ENCODE results near the gene BNC2. TPM values are rescaled to one million over a fixed set of nuclear protein-coding genes. Genes with fewer than 3 reads are reported as not detected.

BNC2 gene
- total and polyA plus RNA-seq, 2 of the 13 experiments (the other 11 are each of a cell fraction or from before 2014, with no cell fraction given) = not detected

GRCh38 chr9:16413509-16414016 is 456.9 kb downstream of the BNC2 start (continued):
- TF ChIP-seq ZNF275 (CRISPR knock-in tag; IDR thresholded peaks at IDR 0.05; ENCODE audit: borderline replicate concordance) (no peak), ZNF44 (CRISPR knock-in tag; IDR thresholded peaks at IDR 0.05) (no peak), SP1 (IDR thresholded peaks at IDR 0.05) (no peak), SP1 (CRISPR knock-in tag; IDR thresholded peaks at IDR 0.05) (no peak), ZNF138 (CRISPR knock-in tag; IDR thresholded peaks at IDR 0.05; ENCODE audit: low read depth) (no peak), ZBTB26 (CRISPR knock-in tag; IDR thresholded peaks at IDR 0.05; ENCODE audit: borderline replicate concordance) (no peak), ZBTB7B (CRISPR knock-in tag; IDR thresholded peaks at IDR 0.05) (no peak), ZNF850 (CRISPR knock-in tag; conservative IDR thresholded peaks at IDR 0.05) (no peak), MXD1 (CRISPR knock-in tag; IDR thresholded peaks at IDR 0.05) (no peak), ZXDC (CRISPR knock-in tag; IDR thresholded peaks at IDR 0.05) (no peak), PCBP2 (optimal IDR thresholded peaks at IDR 0.05; ENCODE audit: low read depth, low read length, poor library complexity, severe bottlenecking) (no peak), SNAPC2 (CRISPR knock-in tag; IDR thresholded peaks at IDR 0.05) (no peak), STAT6 (CRISPR knock-in tag; IDR thresholded peaks at IDR 0.05; ENCODE audit: borderline replicate concordance) (no peak), SRSF4 (IDR thresholded peaks at IDR 0.05; ENCODE audit: low read depth, low read length, poor library complexity, severe bottlenecking) (no peak), RAD21 (CRISPR knock-in tag; IDR thresholded peaks at IDR 0.05) (no peak), CHD4 (IDR thresholded peaks at IDR 0.05; ENCODE audit: borderline replicate concordance, low read length) (no peak), ZBTB14 (CRISPR knock-in tag; IDR thresholded peaks at IDR 0.05) (no peak), NCOA1 (CRISPR knock-in tag; IDR thresholded peaks at IDR 0.05) (no peak), ZNF326 (CRISPR knock-in tag; IDR thresholded peaks at IDR 0.05; ENCODE audit: borderline replicate concordance) (no peak)
